Amygdala (tissue), 56 donors: Measurements from ENCODE around the gene CCNE1.

Experiments
- DNase-seq, 56 donors: peaks; one replicate each; lab custom pipeline; 2025; lab: John Stamatoyannopoulos, UW

CCNE1 gene

DNA sequence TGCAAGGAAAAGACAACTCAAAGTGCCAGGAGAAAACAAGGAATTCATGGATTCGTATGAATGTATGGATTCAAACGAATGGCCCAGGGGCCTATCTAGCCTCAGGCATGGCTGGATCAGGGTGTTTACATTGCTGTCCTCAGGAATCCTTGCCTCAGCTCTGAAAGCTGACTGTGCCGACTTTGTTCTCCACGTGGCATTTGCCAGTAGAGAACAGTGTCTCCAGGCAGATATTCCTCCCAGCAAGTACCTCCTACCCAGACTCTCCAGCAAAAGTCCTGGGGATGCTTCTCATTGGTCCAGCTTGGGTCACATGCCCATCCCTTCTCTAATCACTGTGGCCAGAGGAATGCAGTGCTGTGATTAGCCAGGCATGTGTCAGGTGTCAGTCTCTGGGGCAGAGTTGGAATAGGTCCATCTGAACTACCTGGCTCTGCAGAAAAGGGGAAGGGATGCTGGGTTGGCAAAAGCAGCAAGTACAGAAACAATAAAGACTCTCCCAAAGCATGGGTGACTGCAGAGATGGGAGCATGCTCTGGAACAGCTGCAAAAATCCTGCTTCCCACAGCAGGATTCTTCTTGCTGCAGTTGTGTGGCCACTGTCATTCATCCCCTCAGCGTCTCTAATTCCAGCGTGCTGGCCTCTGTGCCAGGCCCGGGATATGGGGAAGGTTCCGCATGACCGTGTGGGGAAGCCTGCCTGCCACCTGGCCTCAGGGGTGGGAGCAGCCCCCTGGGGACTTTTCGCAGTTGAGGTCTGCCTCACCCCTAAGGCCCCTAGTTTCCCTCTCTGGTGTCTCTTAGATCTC lies 30.0 kb downstream of the CCNE1 start:
- peak in 15 of 56 donors; percentile 14 to 49 (median 30) for DNase-seq

DNA sequence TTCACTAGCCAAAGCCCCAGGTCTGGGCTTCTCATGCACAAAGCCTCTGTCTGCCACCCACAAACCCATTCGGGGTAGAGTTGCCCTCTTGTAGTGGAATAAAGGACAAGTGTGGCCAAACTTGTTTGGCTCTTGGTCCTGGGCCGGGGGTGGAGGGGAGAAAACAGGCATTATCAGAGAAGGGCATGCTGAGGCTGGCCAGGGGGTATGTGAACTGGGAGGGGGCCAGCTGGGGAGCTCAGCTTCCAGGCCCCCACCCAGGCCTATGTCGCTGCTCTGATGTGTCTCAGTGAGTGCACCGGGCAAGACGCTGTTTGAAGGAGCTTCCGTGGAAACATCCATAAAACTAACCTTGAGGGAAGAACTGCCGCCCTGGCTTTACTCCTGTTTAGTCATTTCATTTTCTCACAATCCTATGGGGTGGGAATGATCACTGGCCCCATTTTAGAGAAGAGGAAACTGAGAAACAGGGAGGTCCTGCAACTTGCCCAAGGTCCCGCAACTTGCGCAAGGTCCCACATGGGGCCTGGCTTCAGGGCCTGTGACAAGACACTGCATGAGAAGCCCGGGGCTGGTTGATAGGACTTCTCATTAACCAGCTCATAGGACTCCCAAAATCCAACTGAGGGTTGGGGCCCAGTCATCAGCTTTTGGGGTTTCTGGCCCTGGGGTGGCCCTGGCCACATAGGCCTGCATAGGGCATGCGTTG lies 30.8 kb downstream of the CCNE1 start:
- no peak for DNase-seq

DNA sequence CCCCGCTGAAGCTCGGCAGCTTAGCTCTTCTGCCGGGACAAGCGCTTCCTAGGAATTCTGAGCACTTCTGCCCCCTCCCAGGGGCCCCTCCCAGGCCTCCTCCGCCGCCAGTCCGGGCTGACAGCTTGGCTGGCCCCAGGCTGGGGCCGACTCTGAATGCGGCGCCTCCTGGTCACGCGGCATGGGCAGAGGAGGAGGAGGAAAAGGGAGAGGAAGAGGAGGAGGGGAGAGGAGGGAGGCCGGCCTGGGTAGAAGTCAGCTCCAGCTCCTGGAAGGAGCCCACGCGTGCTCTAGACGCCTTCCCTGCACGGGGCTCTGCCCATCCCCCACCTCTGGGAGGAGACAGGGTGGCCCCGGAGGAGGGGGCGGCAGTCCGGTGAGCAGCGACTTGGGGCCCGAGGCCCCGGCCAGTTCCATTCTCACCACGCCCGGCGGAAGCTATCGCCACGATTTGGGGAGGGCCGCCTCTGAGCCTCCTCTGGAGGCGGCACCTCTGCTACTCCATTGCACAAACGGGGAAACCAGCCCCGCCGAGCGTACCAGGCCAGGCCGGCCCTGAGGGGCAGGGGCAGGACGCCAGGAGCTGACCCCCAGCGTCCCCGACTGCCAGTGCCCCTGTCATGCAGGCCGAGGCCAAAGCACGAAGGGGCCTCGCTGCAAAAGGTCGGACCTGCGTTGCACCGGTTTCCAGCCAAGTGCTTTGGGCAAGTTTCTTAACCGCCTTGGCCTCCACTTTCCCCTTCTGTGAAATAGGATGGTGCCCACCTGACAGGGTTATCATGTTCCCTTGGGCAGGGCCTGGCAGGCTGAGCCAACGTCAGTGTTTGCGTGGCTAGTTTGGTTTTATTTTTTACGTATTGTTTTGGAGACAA lies 31.6 kb downstream of the CCNE1 start:
- peak in 4 of 56 donors; percentile 13 to 24 (median 18) for DNase-seq

DNA sequence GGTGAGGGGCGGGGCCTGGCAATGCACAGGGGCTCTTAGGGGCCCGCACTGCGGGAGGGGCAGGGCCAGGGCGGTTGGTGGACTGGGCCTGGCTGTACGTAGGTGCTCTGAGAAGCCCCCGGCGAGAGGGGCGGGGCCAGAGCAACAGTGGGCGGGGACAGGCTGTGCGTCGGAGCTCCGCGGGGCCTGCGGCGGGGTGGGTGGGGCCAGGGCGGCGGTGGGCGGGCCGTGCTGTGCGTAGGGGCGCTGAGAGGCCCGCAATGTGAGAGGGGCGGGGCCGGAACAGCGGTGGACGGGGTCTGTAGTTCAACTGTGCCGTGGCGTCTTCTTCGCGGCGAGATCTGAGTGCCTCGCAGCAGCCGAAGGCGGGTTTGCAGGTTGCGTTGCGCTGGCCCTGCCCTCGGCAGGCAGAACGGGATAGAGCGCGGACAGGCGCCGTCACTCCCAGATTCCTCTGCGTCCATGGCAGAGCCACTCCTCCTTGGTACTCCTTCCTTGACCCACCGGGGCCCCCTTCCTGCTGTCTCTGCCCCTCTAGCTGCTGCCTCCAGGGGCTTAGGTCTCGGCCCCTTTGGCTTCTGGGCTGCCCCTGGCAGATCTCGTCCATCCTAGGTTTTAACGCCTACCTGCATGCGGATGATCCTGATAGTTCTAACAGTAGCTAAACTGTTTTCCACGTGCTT lies 33.2 kb downstream of the CCNE1 start:
- DNase-seq = peak; percentile 13 to 91 (median 80)

DNA sequence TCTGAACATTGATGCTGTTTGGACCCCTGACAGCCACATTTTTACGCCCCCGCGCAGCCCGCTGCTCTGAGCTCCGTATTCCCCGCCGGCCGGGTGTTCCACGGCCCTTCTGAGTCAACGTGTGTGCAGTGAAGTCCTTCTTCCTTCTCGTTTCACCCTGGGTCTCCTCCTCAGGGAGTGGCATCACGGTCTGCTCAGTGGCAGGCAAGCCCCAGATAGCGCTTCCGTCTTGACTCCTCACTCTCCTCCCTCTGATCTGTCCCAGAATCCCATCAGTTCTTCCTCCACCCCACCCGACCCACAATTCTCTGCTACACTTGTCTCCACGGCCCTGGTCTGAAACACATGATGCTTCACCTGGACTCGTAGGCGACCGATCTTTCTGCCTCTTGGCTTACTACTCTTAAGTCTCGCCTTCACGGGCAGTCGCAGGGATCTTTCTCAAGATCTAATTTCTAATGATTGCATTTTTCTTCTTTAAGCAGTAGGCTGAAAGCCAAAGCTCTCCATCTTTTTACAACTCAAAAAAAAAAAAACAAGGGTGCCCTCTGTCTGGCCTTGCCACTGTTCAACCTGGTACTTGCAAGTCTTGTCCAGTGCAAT lies 33.9 kb downstream of the CCNE1 start:
- DNase-seq = peak in 12 of 56 donors; percentile 13 to 68 (median 35)

DNA sequence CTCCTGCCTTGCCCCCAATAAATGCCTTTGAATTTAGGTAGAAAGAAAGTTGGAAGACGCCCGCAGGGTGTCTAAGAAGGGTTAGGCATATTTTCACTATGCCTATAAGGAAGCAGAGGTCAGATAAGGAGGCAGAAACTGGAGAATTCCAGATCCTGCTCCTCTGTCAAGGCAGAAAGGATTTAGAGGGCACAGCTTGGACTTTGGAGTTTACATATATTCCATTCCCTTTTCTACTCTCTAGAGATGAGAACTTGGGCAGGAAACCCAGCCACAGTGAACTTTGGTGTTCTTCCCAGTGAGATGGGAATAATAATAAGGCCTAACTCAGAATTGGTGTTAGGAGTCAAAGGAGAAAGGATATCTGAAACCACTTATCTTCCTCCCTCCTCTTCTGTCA lies 37.4 kb downstream of the CCNE1 start:
- no peak for DNase-seq

DNA sequence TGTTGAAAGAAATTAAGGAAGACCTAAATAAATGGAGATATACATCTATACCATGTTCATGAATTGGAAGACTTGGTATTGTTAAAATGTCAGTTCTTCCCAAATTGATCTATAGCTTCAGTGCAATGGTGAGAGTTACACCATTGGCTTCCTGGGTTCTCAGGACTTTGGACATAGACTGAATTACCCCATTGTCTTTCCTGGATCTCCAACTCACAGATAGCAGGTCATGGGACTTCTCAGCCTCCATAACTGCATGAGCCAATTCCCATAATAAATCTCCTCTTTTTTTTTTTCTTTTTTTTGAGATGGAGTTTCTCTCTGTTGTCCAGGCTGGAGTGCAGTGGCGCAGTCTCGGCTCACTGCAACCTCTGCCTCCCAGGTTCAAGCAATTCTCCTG lies 38.7 kb downstream of the CCNE1 start:
- no peak for DNase-seq

DNA sequence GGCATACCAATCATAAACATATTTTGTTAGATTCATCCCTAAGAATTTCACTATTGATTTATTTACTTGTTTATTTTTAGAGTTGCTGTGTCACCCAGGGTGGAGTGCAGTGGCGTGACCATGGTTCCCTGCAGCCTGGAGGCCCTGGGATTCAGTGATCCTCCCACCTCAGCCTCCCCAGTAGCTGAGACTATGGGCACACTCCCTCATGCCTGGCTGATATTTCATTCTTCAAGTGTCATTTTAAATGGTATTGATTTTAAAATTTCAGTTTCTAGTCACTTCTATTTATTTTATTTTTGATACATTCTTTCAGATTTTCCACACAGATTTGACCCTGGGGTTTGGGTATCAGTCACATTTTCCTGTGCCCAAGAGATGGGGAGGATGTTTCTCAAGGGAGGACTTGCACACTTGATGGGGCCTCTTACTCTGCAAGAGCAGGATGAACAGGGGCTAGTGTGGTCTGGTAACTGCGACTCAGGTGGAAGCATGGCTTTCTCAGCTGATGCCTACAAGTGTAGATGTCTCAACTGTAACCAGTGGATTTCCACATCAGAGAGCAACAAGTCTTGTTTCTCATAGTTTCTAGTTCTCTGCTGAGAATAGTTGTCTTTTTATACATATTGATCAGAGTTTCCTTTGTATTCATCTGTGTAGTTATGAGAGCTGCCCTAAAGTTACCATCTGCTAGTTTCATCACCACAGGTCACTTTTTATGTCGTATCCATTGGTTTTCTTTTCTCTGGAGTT lies 40.2 kb downstream of the CCNE1 start:
- no peak for DNase-seq

DNA sequence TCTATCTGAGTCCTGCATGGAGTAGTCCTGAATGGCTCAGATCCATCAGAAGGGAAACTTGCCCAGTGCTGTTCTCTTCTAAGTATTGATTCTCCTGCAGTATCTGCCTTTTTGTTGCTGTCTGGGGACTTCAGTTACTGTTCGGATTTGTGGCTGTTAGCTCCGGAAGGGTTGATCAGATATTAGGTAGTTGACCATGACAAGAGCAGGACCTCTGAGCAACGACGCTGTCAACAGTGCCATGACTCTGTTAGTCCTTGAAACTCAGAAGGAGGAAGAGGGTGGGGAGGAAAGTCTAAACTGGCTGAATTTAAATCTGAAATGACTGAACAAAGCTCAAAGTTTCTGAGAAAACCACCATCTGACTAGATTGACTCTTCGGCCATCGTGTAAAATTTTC lies 42.2 kb downstream of the CCNE1 start:
- DNase-seq = no peak

DNA sequence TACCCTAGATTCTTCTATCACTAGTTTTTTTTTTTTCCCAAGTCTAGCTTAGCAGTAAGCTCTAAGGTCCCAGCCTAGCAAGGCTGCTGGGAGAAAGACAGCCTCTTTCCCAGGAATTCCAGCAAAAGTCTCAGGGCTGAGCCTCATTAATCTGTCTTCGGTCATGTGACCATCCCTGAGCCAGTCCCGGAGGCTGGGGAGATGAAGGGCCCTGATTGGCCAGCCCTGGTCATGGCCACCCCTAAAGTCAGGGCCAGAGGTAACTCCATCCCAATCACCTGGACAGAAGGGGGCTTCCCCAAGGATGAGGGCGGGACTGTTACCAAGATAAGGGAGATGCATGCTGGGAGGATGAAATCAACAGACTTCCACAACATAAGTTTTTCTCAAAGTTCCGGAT lies 43.3 kb downstream of the CCNE1 start:
- DNase-seq = no peak

DNA sequence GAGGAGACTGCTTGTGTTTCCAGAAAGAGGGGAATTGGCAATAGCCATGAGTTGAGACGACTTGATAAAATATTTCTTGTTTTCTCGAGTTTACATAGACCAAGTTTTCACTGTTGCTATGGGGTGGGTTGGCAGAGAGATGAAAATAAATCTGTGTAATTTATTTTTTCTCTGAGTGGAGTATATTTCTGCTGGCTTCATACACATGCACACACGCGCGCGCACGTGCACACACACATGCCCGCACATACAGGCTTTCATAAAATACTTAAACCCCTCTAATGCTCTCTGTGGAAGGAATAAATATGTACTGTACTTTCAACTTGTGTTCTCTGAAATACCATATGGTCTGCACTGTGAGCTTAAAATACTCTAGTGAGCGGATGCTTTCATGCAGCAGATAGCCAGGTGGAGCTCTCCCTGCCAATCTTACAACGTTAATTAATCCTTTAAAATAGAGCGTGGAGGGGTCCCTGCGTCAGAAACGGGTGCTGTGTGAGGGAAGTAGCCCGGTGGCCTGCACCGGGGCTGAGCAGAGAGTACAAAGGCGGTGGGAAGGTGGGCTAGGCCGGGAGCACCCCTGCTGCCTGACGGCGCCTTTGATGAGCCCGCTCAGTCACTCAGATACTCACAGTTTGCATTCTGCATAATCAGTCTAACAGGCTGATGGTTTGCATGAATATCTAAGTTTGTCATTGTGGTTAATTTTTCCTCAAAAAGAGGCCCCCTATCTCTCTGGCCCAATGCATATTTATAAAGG lies 44.1 kb downstream of the CCNE1 start:
- DNase-seq = peak in 5 of 56 donors; percentile 12 to 55 (median 36)

DNA sequence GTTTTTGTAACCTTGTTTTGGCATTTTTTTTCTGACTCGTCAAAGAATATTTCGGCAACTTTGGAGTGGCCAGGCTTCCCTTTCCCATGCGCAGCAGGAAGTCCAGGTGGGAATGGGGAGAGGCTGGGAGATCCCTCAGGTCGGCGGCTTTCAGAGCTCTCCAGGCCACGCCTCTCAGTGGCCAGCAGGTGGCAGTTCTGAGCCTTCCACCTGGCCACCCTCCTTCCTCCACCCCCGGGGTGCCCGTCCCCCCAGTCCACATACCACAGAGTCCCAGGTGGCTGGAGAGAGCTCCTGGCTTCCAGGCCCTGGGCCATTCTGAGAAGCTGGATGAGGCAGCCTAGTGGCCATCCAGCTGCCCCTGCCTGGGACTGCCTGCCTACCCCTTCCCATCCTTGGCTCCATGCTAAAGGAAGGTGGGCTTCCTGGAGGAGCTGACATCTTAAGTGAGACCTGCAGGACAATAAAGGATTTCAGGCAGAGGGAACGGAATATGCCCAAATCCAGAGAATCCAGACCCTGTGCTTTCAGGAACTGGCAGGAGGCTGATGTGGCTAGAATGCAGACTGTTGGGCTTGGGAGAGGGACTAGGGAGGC lies 46.3 kb downstream of the CCNE1 start:
- DNase-seq = no peak

DNA sequence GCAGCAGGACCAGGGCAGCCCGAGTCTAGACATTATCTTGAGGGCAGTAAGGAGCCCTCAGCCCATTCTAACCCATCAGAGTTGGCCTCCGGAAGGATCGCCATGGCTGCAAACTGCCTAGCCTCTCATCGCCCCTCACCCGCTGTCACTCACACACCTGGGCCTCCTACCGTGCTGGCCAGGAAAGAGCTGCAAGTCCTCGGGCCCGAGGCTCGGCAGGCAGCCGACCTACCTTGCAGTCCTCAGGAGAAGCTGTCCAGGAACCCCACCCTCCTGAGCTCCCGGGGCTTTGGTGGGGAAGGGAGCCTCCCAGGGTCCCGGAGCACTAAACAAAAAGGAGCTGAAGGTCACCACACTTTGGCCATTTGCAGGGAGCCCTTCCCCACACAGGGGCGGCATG lies 46.8 kb downstream of the CCNE1 start:
- no peak for DNase-seq

DNA sequence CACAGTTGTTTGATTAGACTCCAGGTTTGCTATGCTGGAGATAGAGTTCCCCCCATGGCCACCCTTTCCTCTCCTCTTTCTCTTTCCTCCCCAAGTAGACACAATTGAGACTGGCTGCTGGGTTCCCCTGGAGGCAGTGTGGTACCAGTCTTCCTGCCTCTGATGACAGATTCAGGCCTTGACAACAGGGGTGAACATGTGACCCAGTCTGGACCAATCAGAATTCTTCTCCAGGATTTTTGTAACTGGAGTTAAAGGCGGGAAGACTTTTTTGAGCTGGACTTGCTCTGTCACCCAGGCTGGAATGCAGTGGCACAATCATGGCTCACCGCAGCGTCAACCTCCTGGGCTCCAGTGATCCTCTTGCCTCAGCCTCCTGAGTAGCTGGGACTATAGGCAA lies 48.7 kb downstream of the CCNE1 start:
- DNase-seq = no peak

DNA sequence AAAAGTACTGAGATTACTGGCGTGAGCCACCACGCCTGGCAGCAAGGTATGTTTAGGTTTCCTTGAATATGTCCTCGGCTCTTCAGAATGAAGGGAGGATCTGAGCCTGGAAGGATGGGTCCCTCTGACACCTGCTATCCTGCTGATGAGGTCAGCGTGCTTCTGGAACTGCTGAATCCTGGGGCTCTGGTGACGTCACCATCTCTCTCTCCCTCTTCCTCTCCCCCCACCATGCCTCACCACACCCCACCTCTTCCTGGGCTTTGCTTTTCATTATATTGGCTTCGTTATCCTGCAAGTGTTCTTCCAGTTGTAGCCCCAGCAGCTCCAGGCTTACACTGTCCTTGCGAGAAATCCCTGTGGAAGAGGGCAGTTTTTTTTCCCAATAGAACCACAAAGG lies 49.8 kb downstream of the CCNE1 start:
- DNase-seq = no peak

DNA sequence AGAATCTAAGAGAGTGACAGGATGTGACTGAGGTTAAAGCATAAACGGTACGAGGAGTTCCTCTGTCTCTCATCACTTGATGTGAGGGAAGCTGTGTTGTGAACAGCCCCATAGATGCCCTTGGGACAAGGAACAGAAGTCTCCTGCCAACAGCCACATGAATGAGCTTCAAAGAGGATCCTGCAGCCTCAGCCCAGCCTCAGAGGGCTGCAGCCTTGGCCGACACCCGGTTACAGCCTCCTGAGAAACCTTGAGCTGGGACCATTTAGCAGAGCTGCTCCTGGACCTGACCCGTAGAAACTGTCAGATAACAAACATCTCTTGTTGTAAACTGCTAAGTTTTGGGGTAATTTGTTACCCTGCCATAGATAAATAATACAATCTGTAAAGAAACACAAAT lies 54.2 kb downstream of the CCNE1 start:
- DNase-seq = no peak

DNA sequence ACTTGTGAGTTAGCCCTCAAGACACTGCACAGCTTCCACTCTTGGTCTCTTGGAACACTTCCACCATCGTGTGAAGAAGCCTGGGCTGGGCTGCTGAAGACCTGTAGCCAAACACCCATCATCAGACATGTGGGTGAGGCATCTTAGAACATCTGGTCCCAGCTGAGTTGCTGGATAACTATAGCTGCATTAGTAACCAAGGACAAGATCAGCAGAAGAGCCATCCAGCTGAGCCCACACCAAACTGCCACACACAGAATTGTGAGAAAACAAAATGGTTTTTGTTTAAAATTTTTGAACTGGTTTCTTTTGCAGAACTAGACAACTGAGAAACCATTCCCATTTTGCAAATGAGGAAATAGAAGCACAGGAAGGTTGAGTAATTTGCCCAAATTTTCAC lies 56.2 kb downstream of the CCNE1 start:
- no peak for DNase-seq

DNA sequence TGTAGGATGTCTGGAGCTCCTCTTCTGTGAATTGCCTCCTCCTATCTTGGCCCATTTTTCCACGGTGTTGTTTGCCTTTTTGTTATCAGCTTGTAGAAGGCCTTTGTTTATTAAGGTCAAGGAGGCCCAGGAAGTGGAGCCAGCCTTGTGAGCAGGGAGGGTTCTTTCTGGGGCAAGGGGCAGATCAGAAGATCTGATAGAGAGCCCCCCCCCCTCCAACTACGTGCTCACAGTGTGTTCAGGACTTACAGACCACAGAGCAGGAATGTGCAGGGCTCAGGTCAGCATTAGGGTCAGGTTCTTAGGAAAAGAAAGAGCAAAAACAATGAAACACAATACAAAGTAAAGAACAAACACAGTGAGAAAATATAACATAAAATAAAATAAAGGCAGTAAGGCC lies 59.4 kb downstream of the CCNE1 start:
- DNase-seq = no peak
